Tibial artery (tissue), 4 donors: ENCODE measurements around the gene PRDM16.

ENCODE experiments used
- DNase-seq, 2 donors: peaks; one replicate each; pipeline ENCODE4 v3.0.0-alpha.2; 2019
- H3K27ac ChIP-seq, 2 donors: fragments of 200-600 bp; sonication (generic) in 1 of 2; 1 replicate in 1 of 2; 2 replicates in 1 of 2; pipeline ENCODE4 v1.5.1; 2018 to 2019; ENCODE audit warnings: mild to moderate bottlenecking in 1 of 2
- H3K27me3 ChIP-seq, 2 donors: fragments of 200-600 bp; sonication (generic) in 1 of 2; one replicate each; pipeline versions ENCODE4 v1.5.1 to v1.6.0; 2016 to 2019
- H3K36me3 ChIP-seq, 3 donors: fragments of 200-600 bp; sonication (generic) in 2 of 3; one replicate each; pipeline ENCODE4 v1.5.1; 2016 to 2019; ENCODE audit warnings: mild to moderate bottlenecking in 2 of 3
- H3K4me1 ChIP-seq, 4 donors: fragments of 200-600 bp; sonication (generic) in 2 of 4; 1 replicate in 3 of 4; 2 replicates in 1 of 4; pipeline ENCODE4 v1.5.1; 2016 to 2019
- H3K4me3 ChIP-seq, 2 donors: fragments of 200-600 bp; sonication (generic) in 1 of 2; 1 replicate in 1 of 2; 2 replicates in 1 of 2; pipeline ENCODE4 v1.5.1; 2018 to 2019; ENCODE audit warnings: mild to moderate bottlenecking in 2 of 2
- H3K9me3 ChIP-seq, 3 donors: fragments of 200-600 bp; sonication (generic) in 1 of 3; one replicate each; pipeline ENCODE4 v1.5.1; 2016 to 2019
- intact Hi-C: fragments of 100-400 bp; cut with DNase I; formaldehyde crosslinking; loops from one replicate; pipeline ENCODE4 v1.15.0; 2023; ENCODE audit warnings: low total_unique reads
- TF ChIP-seq, protein P1 (sequence below), 2 experiments: fragments of 200-600 bp in 1 of 2; fragments of 450-650 bp in 1 of 2; IDR thresholded peaks; one replicate each; pipeline ENCODE4 v1.5.1; 2017 to 2019; ENCODE audit warnings: antibody characterized with exemption in 2 of 2, mild to moderate bottlenecking in 1 of 2, moderate library complexity in 1 of 2

PRDM16 gene

DNA sequence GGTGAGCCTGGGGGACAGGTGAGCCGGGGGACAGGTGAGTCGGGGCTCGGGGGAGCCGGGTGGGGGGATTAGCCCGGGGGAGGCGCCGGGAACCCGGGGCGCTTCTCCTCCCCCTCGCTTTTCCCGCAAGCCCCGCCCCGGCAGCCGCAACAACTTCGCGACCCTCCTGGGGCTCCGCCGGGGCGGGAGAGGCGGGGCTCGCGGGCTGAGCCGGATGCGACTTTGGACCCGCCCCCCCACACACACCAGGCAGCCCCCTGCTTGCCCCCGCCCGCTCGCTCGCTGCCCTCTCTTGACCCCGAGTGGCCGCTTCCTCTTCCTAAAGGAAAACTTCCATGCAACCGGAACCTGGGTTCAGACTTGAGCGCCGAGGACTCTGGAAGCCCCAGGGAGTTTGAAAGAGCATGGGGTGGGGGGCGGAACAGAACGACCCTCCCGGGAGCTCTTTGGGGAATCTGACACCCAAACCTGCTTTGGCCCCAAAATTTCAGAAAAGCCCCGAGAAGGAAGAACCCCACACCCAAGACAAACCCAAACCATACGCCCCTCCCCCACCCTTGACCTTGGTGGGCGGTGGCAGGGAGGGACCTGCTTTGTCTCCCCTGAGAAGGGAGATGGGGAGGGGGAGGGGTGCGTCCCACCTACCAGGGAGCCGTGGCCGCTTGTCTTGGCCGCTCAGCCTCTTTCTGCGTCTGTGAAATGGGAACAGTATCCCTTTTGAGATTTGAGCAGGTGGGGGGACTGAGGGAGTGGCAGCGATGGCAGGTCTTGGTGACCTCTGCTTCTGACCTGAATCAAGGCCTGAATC lies 386.0 kb downstream of the PRDM16 start:
- no peaks in the 10 kb centered on the region for H3K9me3 ChIP-seq
- TF ChIP-seq, protein P1, sequence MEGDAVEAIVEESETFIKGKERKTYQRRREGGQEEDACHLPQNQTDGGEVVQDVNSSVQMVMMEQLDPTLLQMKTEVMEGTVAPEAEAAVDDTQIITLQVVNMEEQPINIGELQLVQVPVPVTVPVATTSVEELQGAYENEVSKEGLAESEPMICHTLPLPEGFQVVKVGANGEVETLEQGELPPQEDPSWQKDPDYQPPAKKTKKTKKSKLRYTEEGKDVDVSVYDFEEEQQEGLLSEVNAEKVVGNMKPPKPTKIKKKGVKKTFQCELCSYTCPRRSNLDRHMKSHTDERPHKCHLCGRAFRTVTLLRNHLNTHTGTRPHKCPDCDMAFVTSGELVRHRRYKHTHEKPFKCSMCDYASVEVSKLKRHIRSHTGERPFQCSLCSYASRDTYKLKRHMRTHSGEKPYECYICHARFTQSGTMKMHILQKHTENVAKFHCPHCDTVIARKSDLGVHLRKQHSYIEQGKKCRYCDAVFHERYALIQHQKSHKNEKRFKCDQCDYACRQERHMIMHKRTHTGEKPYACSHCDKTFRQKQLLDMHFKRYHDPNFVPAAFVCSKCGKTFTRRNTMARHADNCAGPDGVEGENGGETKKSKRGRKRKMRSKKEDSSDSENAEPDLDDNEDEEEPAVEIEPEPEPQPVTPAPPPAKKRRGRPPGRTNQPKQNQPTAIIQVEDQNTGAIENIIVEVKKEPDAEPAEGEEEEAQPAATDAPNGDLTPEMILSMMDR (IDR thresholded peaks at IDR 0.05), result no peak
- H3K36me3 ChIP-seq, result no peaks in the 10 kb centered on the region
- peaks cover 0 to 37% (median 21%) of the 10 kb centered on the region in 4 donors for H3K4me1 ChIP-seq
- peaks cover 0 to 52% of the 10 kb centered on the region in 2 donors for H3K27me3 ChIP-seq
- H3K4me3 ChIP-seq, result peak overlapping the region; percentile 38 to 50
- no peak overlapping the region for H3K27ac ChIP-seq
- intact Hi-C loops, result loop anchor here (5.0 to 10.0 kb wide), 2 partner anchors 162 to 270 kb away; no protein-coding TSS in a partner anchor
- DNase-seq, result no peak

DNA sequence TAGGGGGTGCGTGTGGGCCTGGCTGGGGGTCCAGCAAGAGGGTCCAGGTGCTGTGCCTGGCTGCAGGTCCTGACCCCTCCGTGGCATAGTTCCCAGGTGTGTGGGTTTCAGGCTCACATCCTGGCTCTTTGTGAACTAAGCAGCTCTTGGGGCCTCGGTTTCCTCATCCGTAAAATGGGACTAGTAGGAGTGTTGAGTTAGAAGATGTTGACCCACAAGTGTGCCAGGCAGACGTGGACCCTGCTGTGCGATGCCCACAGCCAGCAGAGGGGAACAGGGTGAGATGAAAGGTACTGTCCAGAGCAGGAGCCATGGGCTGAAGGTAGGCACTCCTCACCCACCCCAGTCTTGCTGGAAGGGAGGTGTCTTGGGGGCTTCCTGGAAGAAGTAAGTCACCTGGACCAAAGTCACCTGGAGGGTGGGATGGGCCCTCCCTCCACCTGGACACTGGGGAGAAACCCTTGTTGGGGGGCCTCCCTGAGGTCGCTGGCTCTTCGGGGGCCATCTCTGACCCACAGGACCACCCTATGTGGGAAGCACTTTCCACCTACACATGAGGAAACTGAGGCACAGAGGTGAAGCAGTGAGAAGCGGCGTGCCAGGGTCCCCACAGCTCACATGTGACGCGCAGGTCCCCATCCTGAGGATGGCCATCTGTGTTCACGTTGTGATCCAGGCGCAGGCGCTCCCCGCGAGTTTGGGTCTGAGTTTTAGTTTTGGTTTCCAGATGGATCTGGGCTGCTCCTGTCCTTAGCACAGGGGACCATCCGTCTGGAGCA lies 386.9 kb downstream of the PRDM16 start:
- H3K36me3 ChIP-seq, result no peaks in the 10 kb centered on the region
- H3K27me3 ChIP-seq, result peaks cover 0 to 52% of the 10 kb centered on the region in 2 donors
- no peaks in the 10 kb centered on the region for H3K9me3 ChIP-seq
- TF ChIP-seq, protein P1 (IDR thresholded peaks at IDR 0.05), result no peak
- H3K27ac ChIP-seq, result no peak overlapping the region
- DNase-seq, result no peak
- H3K4me1 ChIP-seq, result peaks cover 0 to 45% (median 29%) of the 10 kb centered on the region in 4 donors
- intact Hi-C loops, result loop anchor here (10.0 kb wide), 1 partner anchor 269 kb away; no protein-coding TSS in a partner anchor
- H3K4me3 ChIP-seq, result no peak overlapping the region

DNA sequence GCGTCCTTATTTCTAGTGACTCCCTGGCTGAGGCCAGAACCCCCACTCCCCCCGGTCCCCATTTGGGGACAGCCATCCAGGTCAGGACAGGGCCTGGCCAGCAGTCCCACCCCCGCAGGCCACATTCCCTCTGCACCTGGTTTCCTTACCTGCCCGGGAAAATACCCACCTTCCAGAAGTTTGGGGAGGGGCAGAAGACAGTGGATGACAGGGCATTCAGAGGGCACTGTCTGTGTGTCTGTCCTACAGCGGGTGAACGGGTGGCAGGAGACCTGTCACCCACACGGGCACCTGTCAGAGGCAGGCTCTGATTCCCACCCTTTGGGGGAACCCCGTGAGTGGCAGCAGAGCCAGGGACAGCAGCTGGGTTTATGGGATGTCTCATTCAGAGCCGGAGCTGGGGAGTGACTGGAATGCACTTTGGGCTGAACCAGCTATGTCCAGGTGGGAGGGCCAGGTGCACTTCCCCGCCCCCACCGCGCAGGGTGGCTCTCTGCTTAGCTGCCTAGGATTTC lies 387.5 kb downstream of the PRDM16 start:
- DNase-seq, result no peak
- TF ChIP-seq, protein P1 (IDR thresholded peaks at IDR 0.05), result no peak
- peaks cover 0 to 46% of the 10 kb centered on the region in 2 donors for H3K27me3 ChIP-seq
- no peaks in the 10 kb centered on the region for H3K9me3 ChIP-seq
- H3K27ac ChIP-seq, result no peak overlapping the region
- H3K36me3 ChIP-seq, result no peaks in the 10 kb centered on the region
- H3K4me1 ChIP-seq, result peaks cover 0 to 46% (median 30%) of the 10 kb centered on the region in 4 donors
- intact Hi-C loops, result loop anchor here (10.0 kb wide), 1 partner anchor 268 kb away; no protein-coding TSS in a partner anchor
- no peak overlapping the region for H3K4me3 ChIP-seq

DNA sequence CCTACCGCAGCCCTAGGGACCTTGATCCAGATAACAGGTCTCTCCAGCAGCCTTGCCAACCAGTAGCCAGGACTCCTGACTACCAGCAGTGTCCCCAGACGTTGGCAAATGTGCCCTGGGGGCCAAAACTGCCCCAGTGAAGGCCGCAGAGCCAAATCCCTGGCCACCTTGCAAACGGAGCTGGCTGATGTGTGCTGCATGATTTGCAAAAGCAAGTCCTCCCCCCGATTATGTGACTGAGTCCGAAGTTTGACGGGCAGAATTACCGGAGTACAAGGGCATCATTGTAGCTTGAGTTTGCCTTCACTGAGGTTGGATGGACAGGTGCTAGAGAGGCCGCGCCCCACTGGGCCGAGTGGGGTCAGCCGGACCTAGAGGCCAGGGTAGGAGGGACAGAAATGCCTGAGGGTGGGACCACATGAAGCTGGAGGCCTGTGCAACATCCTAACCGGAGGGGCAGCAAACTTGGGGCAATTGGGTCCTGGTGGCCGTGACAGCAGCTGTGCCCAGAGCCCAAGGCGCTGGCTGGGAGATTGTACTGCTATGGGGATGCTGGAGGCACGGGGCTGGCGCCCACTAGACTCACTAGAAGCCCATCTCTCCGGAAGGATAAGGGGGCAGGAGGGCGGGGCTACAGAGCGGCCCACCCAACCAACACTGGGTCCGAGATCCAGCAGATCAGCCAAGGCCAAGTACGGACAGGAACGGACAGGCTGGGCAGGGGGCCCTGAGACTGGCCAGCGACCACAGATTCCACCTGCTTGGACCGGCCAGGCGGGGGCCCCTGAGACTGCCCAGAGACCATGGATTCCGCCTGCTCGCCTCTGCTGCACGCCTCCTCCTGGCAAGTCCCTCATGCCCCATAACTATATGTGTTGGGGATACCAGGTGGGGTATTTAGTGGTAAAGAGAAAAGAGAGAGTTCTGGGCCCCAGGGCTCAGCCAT lies 388.2 kb downstream of the PRDM16 start:
- H3K9me3 ChIP-seq, result no peaks in the 10 kb centered on the region
- intact Hi-C loops, result loop anchor here (10.0 kb wide), 1 partner anchor 268 kb away; no protein-coding TSS in a partner anchor
- no peak overlapping the region for H3K4me3 ChIP-seq
- no peaks in the 10 kb centered on the region for H3K36me3 ChIP-seq
- no peak overlapping the region for H3K27ac ChIP-seq
- peaks cover 0 to 46% (median 30%) of the 10 kb centered on the region in 4 donors for H3K4me1 ChIP-seq
- no peak for DNase-seq
- TF ChIP-seq, protein P1 (IDR thresholded peaks at IDR 0.05), result no peak
- peaks cover 0 to 44% of the 10 kb centered on the region in 2 donors for H3K27me3 ChIP-seq
